Esophagus (tissue), 2 donors: ENCODE data around the gene CHD6. TPM values are rescaled to one million over a fixed set of nuclear protein-coding genes. Genes with fewer than 3 reads are reported as not detected.

Source experiments
- H3K27ac ChIP-seq, 2 donors: one replicate each; pipeline ENCODE4 v1.5.1; 2013; ENCODE audit warnings: low read depth in 2 of 2, mild to moderate bottlenecking in 2 of 2, inconsistent platforms in 1 of 2, low read length in 1 of 2, moderate library complexity in 1 of 2
- H3K27me3 ChIP-seq, 2 donors: one replicate each; pipeline ENCODE4 v1.6.1; 2013; ENCODE audit warnings: low read length in 2 of 2, control low read depth in 1 of 2, mild to moderate bottlenecking in 1 of 2; ENCODE audit not compliant: insufficient read depth in 2 of 2, control insufficient read depth in 1 of 2
- H3K36me3 ChIP-seq, 2 donors: one replicate each; pipeline ENCODE4 v1.6.1; 2013; ENCODE audit warnings: low read length in 1 of 2; ENCODE audit not compliant: control insufficient read depth in 2 of 2, insufficient read depth in 2 of 2
- H3K4me1 ChIP-seq, 2 donors: one replicate each; pipeline ENCODE4 v1.6.1; 2013; ENCODE audit warnings: low read length in 1 of 2; ENCODE audit not compliant: control insufficient read depth in 2 of 2, insufficient read depth in 2 of 2
- H3K4me3 ChIP-seq, 2 donors: one replicate each; pipeline ENCODE4 v1.5.1; 2013; ENCODE audit warnings: low read length in 2 of 2, mild to moderate bottlenecking in 2 of 2, low read depth in 1 of 2, moderate library complexity in 1 of 2
- H3K9me3 ChIP-seq, 2 donors: one replicate each; pipeline ENCODE4 v1.6.1; 2013; ENCODE audit warnings: mild to moderate bottlenecking in 2 of 2, low read depth in 1 of 2, low read length in 1 of 2, moderate library complexity in 1 of 2; ENCODE audit not compliant: control insufficient read depth in 2 of 2, insufficient read depth in 1 of 2
- WGBS, 2 donors: extraction: QIAGEN DNeasy Blood & Tissue Kit; methylation state at CpG; one replicate each; pipeline ENCODE4 v1.1.7; 2013; 5-methylcytosine and 5-hydroxymethylcytosine counted together
- polyA plus RNA-seq, 2 donors: library from polyadenylated mRNA; stranded (reverse); fragments of 200-250 nt; gene quantifications; one replicate each; pipeline ENCODE4 v1.2.3, GENCODE V29; 2013
- donor health status: healthy with polysubstance abuse.
- donor health status: Bipolar disorder and iron deficiency.

Gene CHD6
- polyA plus RNA-seq, 2 donors: 4.4 to 9.2 TPM

- 85 to 89% methylated on average over 7 of the region's 7 CpGs for WGBS, 2 donors
- H3K36me3 ChIP-seq: peaks cover 7 to 29% of the 10 kb centered on the region in 2 donors
- H3K9me3 ChIP-seq: no peaks in the 10 kb centered on the region
- H3K27me3 ChIP-seq: no peaks in the 10 kb centered on the region
- no peak overlapping the region for H3K27ac ChIP-seq
- no peak overlapping the region for H3K4me3 ChIP-seq
- peaks cover 0 to 2% of the 10 kb centered on the region in 2 donors for H3K4me1 ChIP-seq
Measured at GRCh38 chr20:41406896-41407444, 211.2 kb downstream of the CHD6 start.

- Histone ChIP-seq H3K36me3 (peaks cover 7 to 29% of the 10 kb centered on the region in 2 donors), H3K4me3 (no peak overlapping the region), H3K27ac (no peak overlapping the region), H3K9me3 (no peaks in the 10 kb centered on the region), H3K4me1 (peaks cover 0 to 3% of the 10 kb centered on the region in 2 donors), H3K27me3 (no peaks in the 10 kb centered on the region)
- 75 to 80% methylated on average over 10 of the region's 10 CpGs for WGBS, 2 donors
Measured at GRCh38 chr20:41406353-41406752, 211.8 kb downstream of the CHD6 start.

- WGBS, 2 donors: 89 to 92% methylated on average over 3 of the region's 3 CpGs
Measured at GRCh38 chr20:41405436-41405835, 212.7 kb downstream of the CHD6 start.

GRCh38 chr20:41403604-41404003, 214.6 kb downstream of the CHD6 start:
- no peaks in the 10 kb centered on the region for H3K9me3 ChIP-seq
- H3K4me3 ChIP-seq: no peak overlapping the region
- peaks cover 0 to 6% of the 10 kb centered on the region in 2 donors for H3K4me1 ChIP-seq
- no peak overlapping the region for H3K27ac ChIP-seq
- H3K27me3 ChIP-seq: no peaks in the 10 kb centered on the region
- H3K36me3 ChIP-seq: peaks cover 7 to 19% of the 10 kb centered on the region in 2 donors
- 90 to 92% methylated on average over 12 of the region's 12 CpGs for WGBS, 2 donors

More at GRCh38 chr20:41405436-41405835, 212.7 kb downstream of the CHD6 start:
- Histone ChIP-seq H3K4me1 (peaks cover 0 to 3% of the 10 kb centered on the region in 2 donors), H3K4me3 (no peak overlapping the region), H3K36me3 (peaks cover 7 to 26% of the 10 kb centered on the region in 2 donors), H3K27me3 (no peaks in the 10 kb centered on the region), H3K27ac (no peak overlapping the region), H3K9me3 (no peaks in the 10 kb centered on the region)

- H3K4me1 ChIP-seq: peaks cover 0 to 15% of the 10 kb centered on the region in 2 donors
- no peaks in the 10 kb centered on the region for H3K36me3 ChIP-seq
- WGBS, 2 donors: 59 to 64% methylated on average over 2 of the region's 2 CpGs
- H3K9me3 ChIP-seq: no peaks in the 10 kb centered on the region
- H3K27me3 ChIP-seq: no peaks in the 10 kb centered on the region
- peak overlapping the region; percentile 38 to 39 for H3K27ac ChIP-seq
- H3K4me3 ChIP-seq: no peak overlapping the region
Measured at GRCh38 chr20:41398408-41398807, 219.8 kb downstream of the CHD6 start.

GRCh38 chr20:41395667-41396664, 222.2 kb downstream of the CHD6 start:
- Histone ChIP-seq H3K4me1 (peaks cover 0 to 27% of the 10 kb centered on the region in 2 donors), H3K4me3 (no peak overlapping the region), H3K27ac (no peak overlapping the region), H3K9me3 (no peaks in the 10 kb centered on the region), H3K36me3 (no peaks in the 10 kb centered on the region), H3K27me3 (no peaks in the 10 kb centered on the region)
- WGBS, 2 donors: 69 to 70% methylated on average over 18 of the region's 18 CpGs

- Histone ChIP-seq H3K36me3 (no peaks in the 10 kb centered on the region), H3K27ac (no peak overlapping the region), H3K4me1 (peaks cover 0 to 25% of the 10 kb centered on the region in 2 donors), H3K27me3 (no peaks in the 10 kb centered on the region), H3K4me3 (no peak overlapping the region), H3K9me3 (no peaks in the 10 kb centered on the region)
- 70 to 79% methylated on average over 9 of the region's 9 CpGs for WGBS, 2 donors
Measured at GRCh38 chr20:41394931-41395666, 223.1 kb downstream of the CHD6 start.

GRCh38 chr20:41394081-41394480, 224.1 kb downstream of the CHD6 start:
- Histone ChIP-seq H3K4me1 (peaks cover 0 to 24% of the 10 kb centered on the region in 2 donors), H3K36me3 (no peaks in the 10 kb centered on the region), H3K27me3 (no peaks in the 10 kb centered on the region), H3K9me3 (no peaks in the 10 kb centered on the region), H3K4me3 (no peak overlapping the region), H3K27ac (no peak overlapping the region)
- WGBS, 2 donors: 68 to 85% methylated on average over 2 of the region's 2 CpGs

- H3K4me1 ChIP-seq: peaks cover 0 to 24% of the 10 kb centered on the region in 2 donors
- H3K4me3 ChIP-seq: no peak overlapping the region
Measured at GRCh38 chr20:41393705-41394066, 224.5 kb downstream of the CHD6 start.

More at GRCh38 chr20:41393705-41394066, 224.5 kb downstream of the CHD6 start:
- Histone ChIP-seq H3K9me3 (no peaks in the 10 kb centered on the region), H3K27ac (peak overlapping the region in 1 of 2 donors; percentile 6), H3K27me3 (no peaks in the 10 kb centered on the region), H3K36me3 (no peaks in the 10 kb centered on the region)
- WGBS, 2 donors: 47 to 53% methylated on average over 3 of the region's 3 CpGs
